Natural killer cell (primary cell): ENCODE data around the gene CD276. TPM values are rescaled to one million over a fixed set of nuclear protein-coding genes. Genes with fewer than 3 reads are reported as not detected.

Experiments used
- ATAC-seq, 3 donors: fragments of 150-1000 bp in 2 of 3; fragments of 200-7000 bp in 1 of 3; cut with Tn5 transposase; 1 replicate in 1 of 3; 2 replicates in 2 of 3; pipeline ENCODE4 v1.10.0; 2021; ENCODE audit warnings: mild to moderate bottlenecking in 2 of 3, moderate library complexity in 2 of 3
- DNase-seq, 2 donors: peaks; one replicate each; pipeline versions ENCODE4 v3.0.0 to v3.0.0-alpha.2; 2013 to 2021; ENCODE audit warnings: mixed read lengths in 1 of 2
- H3K27ac ChIP-seq: one replicate; pipeline ENCODE4 v1.5.1; 2013; ENCODE audit warnings: mild to moderate bottlenecking, low read length
- H3K27me3 ChIP-seq: one replicate; pipeline ENCODE4 v1.6.1; 2013; ENCODE audit warnings: low read length; ENCODE audit not compliant: control insufficient read depth, insufficient read depth
- H3K36me3 ChIP-seq: one replicate; pipeline ENCODE4 v1.6.1; 2013; ENCODE audit warnings: low read length; ENCODE audit not compliant: control insufficient read depth, insufficient read depth
- H3K4me1 ChIP-seq: one replicate; pipeline ENCODE4 v1.6.1; 2013; ENCODE audit warnings: low read length; ENCODE audit not compliant: control insufficient read depth, insufficient read depth
- H3K4me3 ChIP-seq: one replicate; pipeline ENCODE4 v1.5.1; 2013; ENCODE audit warnings: low read length
- H3K9me3 ChIP-seq: one replicate; pipeline ENCODE4 v1.6.1; 2013; ENCODE audit warnings: low read length; ENCODE audit not compliant: control insufficient read depth, insufficient read depth
- H3K27ac Mint-ChIP-seq, 2 donors: one replicate each; pipeline ENCODE4 v1.8.0; 2022; ENCODE audit warnings: mild to moderate bottlenecking in 2 of 2, mixed read lengths in 2 of 2, moderate library complexity in 1 of 2
- H3K27me3 Mint-ChIP-seq, 2 donors: one replicate each; pipeline ENCODE4 v1.8.0; 2022; ENCODE audit warnings: low read depth in 2 of 2, mixed read lengths in 2 of 2
- H3K36me3 Mint-ChIP-seq: one replicate; pipeline ENCODE4 v1.8.0; 2022; ENCODE audit warnings: mixed read lengths
- H3K4me1 Mint-ChIP-seq, 2 donors: one replicate each; pipeline ENCODE4 v1.8.0; 2022; ENCODE audit warnings: mixed read lengths in 2 of 2
- H3K4me3 Mint-ChIP-seq: one replicate; pipeline ENCODE4 v1.8.0; 2022; ENCODE audit warnings: mild to moderate bottlenecking, moderate library complexity, mixed read lengths
- H3K9me3 Mint-ChIP-seq, 2 donors: one replicate each; pipeline ENCODE4 v1.8.0; 2022; ENCODE audit warnings: mixed read lengths in 2 of 2
- CTCF ChIP-seq: fragments of 200-600 bp; IDR thresholded peaks from one replicate; pipeline ENCODE4 v1.8.0; 2022; ENCODE audit warnings: antibody characterized with exemption
- WGBS: methylation state at CpG from one replicate; pipeline ENCODE4 v1.1.7; 2013; ENCODE audit warnings: missing lambda C conversion rate; ENCODE audit not compliant: insufficient coverage; 5-methylcytosine and 5-hydroxymethylcytosine counted together
- intact Hi-C: fragments of 100-400 bp; cut with micrococcal nuclease; formaldehyde crosslinking; loops from one replicate; pipeline ENCODE4 v1.14.2; 2022
- total RNA-seq, 4 donors: library from RNA; stranded (reverse); fragments of 120-200 nt in 1 of 4; gene quantifications; one replicate each; pipeline versions ENCODE4 v1.2.3 to v1.2.4, GENCODE V29; 2013 to 2022

The CD276 gene
- total RNA-seq, 3 donors from 2014 or later (not counting 1 experiment from before 2014, with no cell fraction given): not detected

DNA sequence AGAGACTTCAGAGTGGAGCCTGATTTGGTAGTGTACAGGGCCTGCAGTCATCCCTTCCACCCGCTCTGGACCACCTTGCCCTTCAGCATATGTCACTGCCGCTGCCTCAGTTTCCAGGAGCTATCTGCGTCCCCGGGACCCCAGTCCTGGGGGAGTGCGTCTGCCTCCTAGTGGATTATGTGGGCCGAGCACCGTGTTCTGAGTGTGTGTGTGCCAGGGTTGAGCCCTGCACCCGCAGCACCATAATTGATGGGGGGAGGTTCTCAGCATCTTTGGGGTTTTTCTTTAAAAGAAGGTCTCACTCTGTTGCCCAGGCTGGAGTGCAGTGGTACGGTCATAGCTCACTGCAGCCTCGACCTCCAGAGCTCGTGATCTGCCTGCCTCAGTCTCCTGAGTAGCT is 33.6 kb downstream of the CD276 start:
- 65% methylated on average over 11 of the region's 11 CpGs for WGBS
- ATAC-seq: no peak
- intact Hi-C loops: no loop called here
- Mint-ChIP-seq H3K9me3 (no peaks in the 10 kb centered on the region), H3K4me3 (no peak overlapping the region), H3K4me1 (no peaks in the 10 kb centered on the region), H3K27me3 (peaks cover 0 to 6% of the 10 kb centered on the region in 2 donors), H3K27ac (no peak overlapping the region), H3K36me3 (no peaks in the 10 kb centered on the region)
- Histone ChIP-seq H3K4me3 (no peak overlapping the region), H3K9me3 (no peaks in the 10 kb centered on the region), H3K27ac (no peak overlapping the region), H3K4me1 (no peaks in the 10 kb centered on the region), H3K27me3 (no peaks in the 10 kb centered on the region), H3K36me3 (no peaks in the 10 kb centered on the region)
- no peak for TF ChIP-seq CTCF
- DNase-seq: no peak

- TF ChIP-seq CTCF: no peak
- no peaks in the 10 kb centered on the region for H3K4me1 Mint-ChIP-seq
- intact Hi-C loops: no loop called here
Measured at GRCh38 chr15:73718694-73719093, 34.5 kb downstream of the CD276 start.

GRCh38 chr15:73722425-73722824 is 38.2 kb downstream of the CD276 start:
- H3K36me3 Mint-ChIP-seq: no peaks in the 10 kb centered on the region
- H3K9me3 Mint-ChIP-seq: no peaks in the 10 kb centered on the region
- DNase-seq: no peak
- Histone ChIP-seq H3K4me3 (no peak overlapping the region), H3K9me3 (no peaks in the 10 kb centered on the region), H3K36me3 (no peaks in the 10 kb centered on the region), H3K27ac (no peak overlapping the region), H3K27me3 (no peaks in the 10 kb centered on the region), H3K4me1 (no peaks in the 10 kb centered on the region)
- intact Hi-C loops: no loop called here
- peaks cover 9 to 13% of the 10 kb centered on the region in 2 donors for H3K27me3 Mint-ChIP-seq
- TF ChIP-seq CTCF: no peak
- 88% methylated on average over 3 of the region's 3 CpGs for WGBS
- H3K27ac Mint-ChIP-seq: no peak overlapping the region
- ATAC-seq: no peak
- H3K4me3 Mint-ChIP-seq: no peak overlapping the region
- H3K4me1 Mint-ChIP-seq: no peaks in the 10 kb centered on the region

More at GRCh38 chr15:73718694-73719093, 34.5 kb downstream of the CD276 start:
- WGBS: 78% methylated on average over 4 of the region's 4 CpGs
- Mint-ChIP-seq H3K27ac (no peak overlapping the region), H3K9me3 (no peaks in the 10 kb centered on the region), H3K27me3 (peaks cover 0 to 8% of the 10 kb centered on the region in 2 donors), H3K4me3 (no peak overlapping the region), H3K36me3 (no peaks in the 10 kb centered on the region)
- DNase-seq (no peak), ATAC-seq (no peak)
- no peak overlapping the region for H3K4me3 ChIP-seq
- no peaks in the 10 kb centered on the region for H3K9me3 ChIP-seq
- no peaks in the 10 kb centered on the region for H3K27me3 ChIP-seq
- no peaks in the 10 kb centered on the region for H3K36me3 ChIP-seq
- no peak overlapping the region for H3K27ac ChIP-seq
- no peaks in the 10 kb centered on the region for H3K4me1 ChIP-seq

- no peaks in the 10 kb centered on the region for H3K9me3 Mint-ChIP-seq
- ATAC-seq (no peak), DNase-seq (no peak)
- intact Hi-C loops: no loop called here
- H3K4me3 ChIP-seq: no peak overlapping the region
- TF ChIP-seq CTCF: no peak
- H3K27ac ChIP-seq: no peak overlapping the region
- H3K4me3 Mint-ChIP-seq: no peak overlapping the region
- H3K36me3 Mint-ChIP-seq: no peaks in the 10 kb centered on the region
- no peaks in the 10 kb centered on the region for H3K4me1 ChIP-seq
- H3K4me1 Mint-ChIP-seq: no peaks in the 10 kb centered on the region
- no peak overlapping the region for H3K27ac Mint-ChIP-seq
- H3K27me3 ChIP-seq: no peaks in the 10 kb centered on the region
- no peaks in the 10 kb centered on the region for H3K36me3 ChIP-seq
- H3K27me3 Mint-ChIP-seq: peaks cover 9 to 13% of the 10 kb centered on the region in 2 donors
- no peaks in the 10 kb centered on the region for H3K9me3 ChIP-seq
- 69% methylated on average over 4 of the region's 4 CpGs for WGBS
Measured at GRCh38 chr15:73723191-73723590, 39.0 kb downstream of the CD276 start.
